GM18517 (cell line): Measurements from ENCODE around the gene DNAAF8.
"Not testable (repeated sequence)": the region's sequence is repeated elsewhere in the genome, so short reads cannot be mapped to it uniquely, and the experiment has no call there.

Source experiments
- ATAC-seq: cut with Tn5 transposase; IDR thresholded peaks from one replicate; pipeline ENCODE4 v1.9.1; 2021; ENCODE audit warnings: mild to moderate bottlenecking, moderate library complexity; ENCODE audit not compliant: unreplicated experiment

Gene DNAAF8

GRCh38 chr16:4723071-4723767 is 11.1 kb upstream of the DNAAF8 start:
- no peak for ATAC-seq

- ATAC-seq = no peak
Measured at GRCh38 chr16:4724661-4725270, 9.6 kb upstream of the DNAAF8 start.

DNA sequence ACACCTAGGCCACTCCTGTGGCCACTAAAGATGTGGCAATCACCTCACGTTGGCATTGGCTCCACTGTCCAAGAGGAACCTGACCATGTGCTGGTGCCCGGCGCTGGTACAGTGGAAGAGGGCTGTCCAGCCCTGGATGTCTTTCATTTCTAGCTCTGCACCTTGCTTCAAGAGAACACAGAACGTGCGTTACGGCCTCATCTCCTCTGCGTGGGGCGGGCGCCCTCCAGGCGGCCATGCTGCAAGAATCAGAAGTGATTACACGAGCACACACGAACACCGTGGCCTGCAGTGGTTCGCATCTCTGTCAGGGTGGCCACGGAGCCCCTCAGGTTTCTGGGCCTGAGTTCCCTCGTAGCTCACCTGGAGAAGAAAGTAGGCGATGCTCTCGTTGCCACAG is 7.7 kb upstream of the DNAAF8 start:
- no peak for ATAC-seq

DNA sequence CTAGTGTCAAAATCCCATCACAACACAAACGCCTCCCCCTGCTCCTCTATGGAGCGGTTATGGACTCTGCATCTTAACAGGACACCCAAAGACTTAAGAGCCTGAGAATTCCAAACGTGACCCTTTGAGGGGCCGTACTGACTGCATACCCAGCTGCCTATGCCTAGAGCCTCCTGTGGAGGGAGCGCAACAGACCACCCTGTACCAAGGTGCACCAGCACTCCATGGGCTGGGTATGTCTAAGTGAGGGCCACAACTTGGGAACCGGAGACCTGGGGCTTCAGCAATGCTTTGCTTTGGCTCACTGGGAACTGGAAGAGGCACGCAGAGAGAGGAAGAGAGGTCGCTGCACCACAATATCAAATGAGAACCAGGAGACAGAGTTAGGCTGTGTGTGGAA is 5.7 kb upstream of the DNAAF8 start:
- no peak for ATAC-seq

DNA sequence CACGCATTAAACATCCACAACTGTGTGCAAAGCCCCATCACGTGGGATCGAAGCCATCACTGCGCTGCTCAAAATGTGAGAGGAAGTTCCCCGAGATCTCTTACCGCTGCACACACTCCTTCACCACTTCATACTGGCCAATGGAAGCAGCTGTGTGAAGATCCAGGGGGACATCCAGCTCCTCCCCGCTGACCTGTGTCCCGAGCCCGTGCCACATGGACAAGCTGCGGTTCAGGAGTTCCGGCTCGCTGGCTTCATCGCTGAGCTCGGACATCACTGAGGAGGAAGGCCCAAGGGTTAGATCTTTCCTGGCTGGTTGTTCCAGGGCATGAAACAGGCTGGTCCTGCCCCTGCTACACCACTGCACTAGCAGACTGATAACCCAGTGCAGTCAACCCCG is 4.5 kb upstream of the DNAAF8 start:
- ATAC-seq = no peak

DNA sequence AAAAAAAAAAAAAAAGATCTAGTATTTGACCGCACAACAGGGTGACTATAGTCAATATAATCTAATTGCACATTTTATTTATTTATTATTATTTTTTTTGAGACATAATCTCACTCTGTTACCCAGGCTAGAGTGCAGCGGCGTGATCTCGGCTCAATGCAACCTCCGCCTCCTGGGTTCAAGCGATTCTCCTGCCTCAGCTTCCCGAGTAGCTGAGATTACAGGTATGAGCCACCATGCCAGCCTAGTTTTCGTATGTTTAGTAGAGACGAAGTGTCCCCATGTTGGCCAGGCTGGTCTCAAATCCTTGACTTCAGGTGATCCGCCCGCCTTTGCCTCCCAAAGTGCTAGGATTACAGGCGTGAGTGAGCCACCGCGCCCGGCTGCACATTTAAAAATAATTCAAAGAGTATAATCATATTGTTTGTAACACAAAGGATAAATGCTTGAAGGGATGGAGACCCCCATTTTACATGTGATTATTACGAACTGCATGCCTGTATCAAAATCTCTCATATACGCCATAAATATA is 1.1 kb upstream of the DNAAF8 start:
- ATAC-seq = no peak

- ATAC-seq = peak; percentile 13
Measured at GRCh38 chr16:4733747-4734062, 632 bp upstream of the DNAAF8 start.

DNA sequence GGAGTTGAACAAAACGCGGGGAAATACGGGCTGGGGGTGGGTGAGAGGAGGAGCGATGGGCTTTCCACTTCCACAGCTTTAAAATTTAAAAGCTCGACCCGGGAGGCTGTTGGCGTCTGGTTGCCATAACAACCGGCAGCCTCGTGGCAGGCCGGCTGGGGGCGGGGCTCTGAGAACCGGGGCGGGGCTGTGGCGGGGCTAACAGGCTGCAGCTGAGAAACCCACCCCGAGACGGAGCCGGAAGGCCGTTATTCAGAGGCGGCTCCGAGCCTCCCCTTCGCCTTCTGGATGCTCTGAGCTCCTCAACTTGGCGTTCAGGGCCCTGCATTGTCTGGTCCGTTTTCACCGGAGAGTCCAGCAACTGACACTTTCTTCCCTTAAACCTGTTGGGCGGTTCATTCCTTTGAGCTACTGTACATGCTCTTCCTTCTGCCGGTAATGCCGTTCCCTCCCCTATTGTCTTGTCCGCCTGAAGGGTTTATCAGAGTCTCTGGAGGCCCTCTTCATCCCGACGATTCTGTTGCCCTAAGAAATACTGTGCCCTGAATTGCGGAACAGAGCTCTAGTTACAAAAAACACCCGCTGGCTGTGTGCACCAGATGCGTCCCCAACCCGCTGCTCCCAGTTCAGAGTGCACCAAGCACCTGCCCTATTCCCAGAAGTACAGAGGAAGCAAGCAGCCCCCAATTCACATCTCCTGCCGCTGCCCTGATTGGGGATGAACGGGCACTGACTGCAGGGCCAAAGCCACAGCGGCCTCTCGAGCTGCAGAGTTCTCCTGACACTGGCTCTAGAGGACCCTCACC is 596 bp downstream of the DNAAF8 start:
- peak; percentile 37 for ATAC-seq

- ATAC-seq = no peak
Measured at GRCh38 chr16:4736546-4736945, 2.2 kb downstream of the DNAAF8 start.

DNA sequence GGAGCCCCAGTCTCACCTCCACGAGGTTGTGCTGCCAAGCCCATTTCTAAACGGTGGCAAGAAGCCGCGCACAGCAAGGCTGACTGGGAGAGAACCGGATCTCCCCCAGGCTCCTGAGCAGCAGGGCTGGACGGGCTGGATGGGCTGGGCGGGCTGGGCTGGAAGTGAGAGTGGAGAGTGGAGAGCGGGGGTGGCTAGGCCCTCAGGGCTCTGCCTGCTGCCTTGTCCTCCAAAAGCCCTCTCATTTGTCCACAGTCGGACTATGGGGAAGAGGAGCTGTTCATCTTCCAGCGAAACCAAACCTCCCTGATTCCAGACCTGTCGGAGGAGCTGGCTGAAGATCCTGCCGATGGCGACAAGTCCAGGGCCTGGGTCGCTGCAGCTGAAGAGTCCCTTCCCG is 3.2 kb downstream of the DNAAF8 start:
- ATAC-seq = no peak

DNA sequence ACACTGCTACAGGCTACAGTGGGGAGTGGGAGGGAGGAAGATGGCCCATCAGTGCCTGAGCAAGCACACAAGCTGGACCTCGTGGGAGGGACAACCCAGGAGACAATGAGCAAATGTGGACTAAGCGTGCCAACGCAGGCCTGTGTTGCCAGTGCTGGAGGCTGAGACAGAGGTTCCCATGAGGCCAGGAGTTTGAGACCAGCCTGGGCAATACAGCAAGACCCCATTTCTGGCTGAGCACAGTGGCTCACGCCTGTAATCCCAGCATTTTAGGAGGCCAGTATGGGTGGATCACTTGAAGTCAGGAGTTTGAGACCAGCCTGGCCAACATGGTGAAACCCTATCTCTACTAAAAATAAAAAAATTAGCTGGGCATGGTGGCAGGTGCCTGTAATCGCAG is 4.0 kb downstream of the DNAAF8 start:
- not testable (repeated sequence) for ATAC-seq

- no peak for ATAC-seq
Measured at GRCh38 chr16:4743226-4743878, 9.0 kb downstream of the DNAAF8 start.

GRCh38 chr16:4744555-4745273 is 10.4 kb downstream of the DNAAF8 start:
- no peak for ATAC-seq

DNA sequence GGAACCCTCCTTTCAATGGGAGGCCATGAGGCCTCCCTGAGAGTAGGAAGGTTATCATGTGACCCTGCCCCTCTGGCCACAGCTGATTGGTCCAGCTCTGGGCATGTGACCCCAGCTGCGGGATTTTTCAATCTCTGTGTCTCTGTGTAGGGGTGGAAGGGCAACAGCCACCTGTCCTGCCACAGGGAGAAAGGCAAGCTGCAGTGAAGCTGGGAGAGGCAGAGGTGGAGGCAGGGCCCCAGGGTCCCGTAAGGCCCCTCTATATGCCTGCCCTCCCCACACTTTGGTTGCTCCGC is 10.9 kb downstream of the DNAAF8 start:
- no peak for ATAC-seq

DNA sequence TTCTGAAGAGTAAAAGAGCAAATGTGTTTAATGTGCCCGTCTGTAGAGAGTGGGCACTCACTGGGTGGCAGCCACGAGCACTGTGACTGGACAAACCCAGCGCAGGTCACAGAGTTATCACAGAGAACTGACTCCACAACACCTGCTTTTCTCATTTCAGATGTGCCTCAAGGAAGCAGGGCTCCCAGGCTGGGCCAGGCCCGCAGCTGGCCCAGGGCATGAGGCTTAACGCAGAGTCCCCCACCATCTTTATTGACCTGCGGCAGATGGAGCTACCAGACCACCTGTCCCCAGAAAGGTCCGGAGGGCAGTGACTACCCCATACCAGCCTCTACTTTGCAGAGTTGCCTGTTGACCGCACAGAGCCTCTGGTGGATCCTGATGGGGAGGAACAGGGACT is 11.9 kb downstream of the DNAAF8 start:
- no peak for ATAC-seq

DNA sequence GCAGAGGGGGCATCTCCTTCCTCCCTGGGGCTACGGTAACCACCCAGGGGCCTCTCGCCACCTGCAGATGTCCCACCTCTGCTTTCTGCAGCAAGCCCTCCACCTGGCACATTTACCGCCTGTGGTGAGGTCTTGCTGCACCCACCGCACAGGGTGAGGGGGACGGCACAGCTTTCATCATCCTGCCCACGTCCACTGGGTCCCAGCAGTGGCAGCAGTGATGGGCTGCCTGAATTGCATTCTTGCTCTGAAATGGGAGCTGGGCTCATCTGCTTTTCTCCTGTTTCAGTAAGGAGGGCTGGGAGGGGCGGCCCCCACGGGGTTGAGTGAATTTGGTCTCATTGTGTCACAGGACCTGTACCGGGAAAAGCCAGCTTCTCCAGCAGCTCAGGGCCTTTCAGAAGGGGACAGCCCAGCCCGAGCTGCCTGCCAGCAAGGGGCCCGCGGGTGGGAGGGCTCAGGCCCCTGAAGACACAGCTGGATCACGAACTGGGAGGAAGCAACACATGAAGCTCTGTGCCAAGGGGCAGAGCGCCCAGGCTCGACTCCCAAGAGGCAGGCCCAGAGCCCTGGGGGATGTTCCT is 12.7 kb downstream of the DNAAF8 start:
- ATAC-seq = no peak

GRCh38 chr16:4747906-4748681 is 13.8 kb downstream of the DNAAF8 start:
- no peak for ATAC-seq

DNA sequence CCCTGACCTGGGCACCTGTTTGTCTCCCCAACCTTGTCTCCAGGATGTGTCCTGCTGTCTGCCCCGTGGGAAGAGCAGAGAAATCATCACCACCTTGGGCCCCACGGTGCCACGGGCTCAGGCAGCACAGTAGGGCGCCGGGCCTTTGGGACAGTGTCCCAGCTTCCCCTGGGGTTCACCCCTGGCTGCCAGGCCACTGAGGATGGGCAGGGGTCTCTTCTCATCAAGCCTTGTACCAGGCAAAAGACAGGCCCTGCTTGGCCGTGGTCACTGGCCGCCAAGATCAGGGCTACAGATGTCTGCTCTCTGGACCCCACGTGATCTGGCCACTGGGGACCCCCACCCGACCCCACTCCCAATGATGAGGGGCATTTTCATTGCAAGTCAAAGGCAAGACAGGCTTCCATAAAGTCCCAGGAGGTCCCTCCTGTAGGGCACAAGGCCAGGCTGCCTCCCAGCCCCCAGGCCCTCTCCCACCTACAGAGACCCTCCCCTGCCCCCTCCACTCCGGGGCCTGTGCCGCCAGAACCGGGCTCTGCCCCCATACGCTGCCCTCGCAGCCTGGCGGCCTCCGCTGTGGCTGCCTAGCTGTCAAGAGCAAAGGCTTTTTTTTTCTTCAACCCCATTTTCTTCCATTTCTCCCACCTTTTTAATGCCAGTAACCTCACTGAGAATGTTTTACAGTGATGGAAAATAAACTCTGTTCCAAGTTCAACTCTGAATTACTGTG is 14.5 kb downstream of the DNAAF8 start:
- ATAC-seq = no peak

- no peak for ATAC-seq
Measured at GRCh38 chr16:4749700-4750257, 15.4 kb downstream of the DNAAF8 start.
